ENCODE data around the gene COG5.
A peak's percentile ranks its signal among the peaks of the same experiment; 100 is the strongest.

The COG5 gene

GRCh38 chr7:107181172-107181571, 382.5 kb downstream of the COG5 start:
- no peak for DNase-seq (ENCODE audit: low spot score)

DNA sequence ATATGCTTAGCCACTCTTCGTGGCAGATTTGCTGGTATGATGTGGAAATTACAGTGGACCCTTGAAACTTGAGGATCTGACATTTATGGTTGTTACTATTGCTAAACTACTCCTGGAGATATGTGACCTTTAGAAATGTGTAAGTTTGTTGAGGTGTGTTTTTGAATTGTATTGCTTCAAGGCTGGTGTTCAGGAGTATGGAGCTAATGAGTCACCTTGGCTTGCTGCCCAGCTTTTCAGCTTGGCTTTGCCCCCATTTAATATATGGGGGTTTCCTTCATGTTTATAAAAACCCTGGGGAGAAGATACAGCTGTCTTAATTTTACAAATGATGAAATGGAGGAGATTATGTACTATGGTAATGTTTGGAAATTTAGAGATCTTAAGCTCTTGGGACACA, 383.3 kb downstream of the COG5 start:
- peak; percentile 29 for DNase-seq (ENCODE audit: low spot score)

- DNase-seq (ENCODE audit: low spot score): no peak
Measured at GRCh38 chr7:107179326-107180164, 384.2 kb downstream of the COG5 start.

- DNase-seq (ENCODE audit: low spot score): no peak
Measured at GRCh38 chr7:107173691-107174406, 389.9 kb downstream of the COG5 start.

- DNase-seq (ENCODE audit: low spot score): no peak
Measured at GRCh38 chr7:107173191-107173590, 390.5 kb downstream of the COG5 start.

DNA sequence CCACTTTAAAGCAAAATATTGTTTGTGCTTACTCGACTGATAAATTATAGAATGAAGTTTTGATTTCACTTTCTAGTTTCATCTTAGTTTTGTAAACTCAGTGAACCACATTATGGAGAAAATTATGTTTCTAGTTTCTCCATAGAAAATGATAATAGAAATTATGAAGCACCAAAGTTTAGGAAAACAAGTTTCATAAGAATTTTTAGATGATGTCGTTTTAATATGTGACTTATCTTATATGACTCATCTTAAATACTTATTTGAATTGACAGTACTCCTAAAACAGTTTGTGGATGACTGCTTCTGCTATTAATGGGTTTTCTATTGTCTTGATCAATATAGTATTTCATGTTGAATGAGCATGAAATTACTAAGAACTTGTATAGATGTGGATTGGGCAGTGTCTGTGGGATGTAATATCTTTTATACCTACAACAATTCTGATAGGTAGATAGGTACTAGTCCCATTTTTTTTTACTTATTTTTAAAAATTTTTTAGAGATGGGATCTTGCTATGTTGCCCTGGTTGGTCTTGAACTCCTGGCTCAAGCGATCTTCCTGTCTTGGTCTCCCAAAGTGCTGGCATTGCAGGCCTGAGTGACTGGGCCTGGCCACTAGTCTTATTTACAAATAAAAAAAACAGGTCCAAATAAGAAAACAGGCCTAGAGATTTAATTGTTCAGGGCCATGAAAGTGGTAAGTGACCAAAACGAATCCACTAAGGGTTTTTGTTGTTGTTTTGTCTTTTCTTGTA, 391.3 kb downstream of the COG5 start:
- no peak for DNase-seq (ENCODE audit: low spot score)

- DNase-seq (ENCODE audit: low spot score): no peak
Measured at GRCh38 chr7:107171496-107171895, 392.2 kb downstream of the COG5 start.

DNA sequence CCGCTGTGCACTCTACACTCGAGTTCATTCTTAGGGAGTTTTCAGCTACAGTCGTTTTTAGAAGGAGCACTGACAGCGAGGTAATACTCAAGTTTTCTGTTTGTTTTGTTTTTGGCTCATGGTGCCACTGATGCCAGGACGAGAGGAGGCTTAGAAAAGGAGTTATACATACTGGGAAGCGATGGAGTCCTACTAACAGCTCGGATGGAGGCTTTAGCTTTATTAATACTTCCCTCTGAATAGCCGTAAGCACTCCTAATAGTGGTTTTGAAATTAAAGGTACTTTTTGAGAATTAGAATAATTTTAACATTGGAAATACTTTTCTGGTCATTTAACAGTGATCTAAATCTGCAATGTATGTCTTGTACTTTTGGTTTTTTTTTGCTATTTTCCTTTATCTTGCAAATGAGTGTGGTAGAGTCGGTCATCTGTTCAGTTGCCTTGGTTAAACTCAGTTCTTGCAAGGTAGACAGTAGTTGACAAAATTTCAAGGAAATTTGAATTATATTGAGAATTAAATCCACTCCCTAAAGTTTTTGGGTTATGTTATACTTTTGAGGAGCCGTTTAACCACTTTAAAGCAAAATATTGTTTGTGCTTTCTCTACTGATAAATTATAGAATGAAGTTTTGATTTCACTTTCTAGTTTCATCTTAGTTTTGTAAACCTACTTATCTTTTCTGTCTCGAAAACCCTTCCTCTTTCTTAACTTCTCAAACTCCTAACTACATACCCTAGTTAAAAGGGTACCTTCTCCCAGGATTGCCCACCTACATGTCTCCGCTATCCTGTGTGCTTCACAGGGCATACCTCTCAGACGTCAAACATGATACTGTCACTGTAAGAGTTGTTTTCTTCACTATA, 393.4 kb downstream of the COG5 start:
- no peak for DNase-seq (ENCODE audit: low spot score)

- peak; percentile 77 for DNase-seq (ENCODE audit: low spot score)
Measured at GRCh38 chr7:107169120-107170050, 394.3 kb downstream of the COG5 start.

- DNase-seq (ENCODE audit: low spot score): peak; percentile 99
Measured at GRCh38 chr7:107168233-107169119, 395.2 kb downstream of the COG5 start, which contains the start of gene HBP1. Gene HBP1, plus strand, starts transcription at chr7:107169003. Its CDS starts 10,891 bp downstream, at chr7:107179894.

DNA sequence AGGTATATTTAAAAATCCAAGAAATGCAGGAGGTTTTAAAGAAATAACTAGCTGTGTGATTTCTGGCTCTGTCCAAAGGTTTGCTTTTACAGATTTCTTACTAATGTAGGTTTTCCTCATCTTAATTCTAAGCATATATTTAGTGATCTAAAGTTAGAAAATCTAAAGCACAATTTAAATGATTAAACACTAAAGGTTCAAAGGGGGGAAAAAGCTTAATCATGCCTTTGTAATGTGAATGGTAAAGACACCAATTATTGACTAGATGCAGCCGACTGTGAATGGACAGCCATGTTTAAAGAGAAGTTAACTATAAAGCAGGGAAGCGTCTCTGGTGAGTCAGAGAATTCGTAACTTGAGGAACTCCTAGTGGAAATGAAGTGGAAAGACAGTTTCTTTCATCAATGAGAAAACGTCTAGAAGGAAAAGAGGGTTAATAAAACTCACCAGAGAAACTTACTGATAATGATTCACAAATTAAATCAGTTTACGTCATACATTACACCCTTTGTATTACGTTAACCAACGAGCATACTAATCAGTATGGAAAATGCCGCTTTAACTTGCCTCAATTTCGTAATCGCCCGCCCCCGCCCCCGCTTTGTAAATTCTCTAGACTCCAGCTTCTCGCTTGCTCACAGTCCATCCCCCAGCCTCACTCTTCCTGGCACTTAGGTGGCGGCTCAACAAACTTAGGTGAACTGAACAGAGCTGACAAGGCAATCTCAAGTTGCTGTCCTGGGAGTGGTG, 396.1 kb downstream of the COG5 start:
- peak; percentile 39 for DNase-seq (ENCODE audit: low spot score)

DNA sequence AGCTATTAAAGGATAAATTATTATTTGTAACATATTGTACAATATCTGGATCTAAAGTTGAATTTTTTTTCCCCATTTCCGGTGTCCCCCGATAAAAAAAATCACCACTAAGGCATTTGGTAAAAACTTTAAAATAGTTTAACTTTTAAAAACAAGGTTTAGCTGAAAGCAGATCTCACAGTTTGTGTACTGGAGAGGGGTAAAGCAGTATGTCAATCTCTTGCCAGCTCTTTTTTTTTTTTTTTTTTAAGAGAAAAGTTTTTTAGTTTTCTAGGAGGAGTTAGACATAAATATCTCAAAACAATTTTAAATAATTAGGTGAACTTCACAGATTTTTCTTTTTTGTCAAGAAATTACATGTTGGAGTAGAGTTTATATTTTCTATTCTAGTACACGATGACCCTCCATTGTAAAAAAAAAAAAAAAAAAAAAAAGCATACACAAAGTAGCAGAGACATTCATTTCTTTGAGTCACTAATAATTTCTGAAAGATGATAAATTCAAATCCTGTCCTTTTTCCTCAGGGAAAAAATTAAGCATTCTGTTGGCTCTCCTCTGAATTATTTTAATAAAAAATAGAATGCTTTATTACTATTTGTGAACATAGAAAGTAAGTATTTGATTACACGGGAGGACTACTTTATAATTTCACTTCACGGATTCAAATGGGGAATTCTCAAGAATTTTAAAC, 396.8 kb downstream of the COG5 start:
- no peak for DNase-seq (ENCODE audit: low spot score)

DNA sequence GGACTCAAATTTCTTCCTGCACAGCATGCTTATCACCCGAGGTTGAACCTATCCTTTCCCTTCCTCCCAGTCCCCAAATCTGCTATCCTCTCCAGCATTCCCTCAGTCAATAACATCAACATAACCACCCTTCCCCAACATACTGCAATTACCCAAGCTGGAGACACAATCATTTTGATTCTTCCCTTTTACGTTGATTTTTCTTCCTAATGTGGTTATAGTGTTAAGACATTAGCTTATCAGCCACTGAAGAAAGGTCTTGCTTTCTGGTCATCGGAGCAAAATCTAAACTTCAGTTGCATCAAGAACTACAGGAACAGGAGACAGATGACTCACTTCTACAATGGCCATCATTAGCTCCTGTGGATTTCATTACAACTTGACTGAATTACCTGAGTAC, 398.4 kb downstream of the COG5 start:
- DNase-seq (ENCODE audit: low spot score): no peak

DNA sequence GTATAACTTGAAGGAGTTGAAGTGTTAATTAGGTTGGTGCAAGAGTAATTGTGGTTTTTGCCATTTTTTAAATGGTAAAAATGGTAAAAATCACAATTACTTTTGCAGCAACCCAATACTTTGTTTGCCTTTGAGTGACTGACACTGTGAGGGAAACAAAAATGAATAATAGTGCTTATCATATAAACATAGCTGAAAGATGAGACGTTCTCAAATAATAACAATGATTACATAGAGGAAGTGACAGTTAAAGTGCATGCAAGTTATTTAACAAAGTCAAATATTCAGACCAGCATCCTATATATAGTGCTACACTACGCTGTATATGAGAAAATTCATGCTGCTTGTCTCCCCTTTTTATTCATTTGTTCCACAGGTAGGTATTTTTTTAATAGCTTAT, 399.6 kb downstream of the COG5 start:
- DNase-seq (ENCODE audit: low spot score): no peak

- no peak for DNase-seq (ENCODE audit: low spot score)
Measured at GRCh38 chr7:107162475-107162874, 401.2 kb downstream of the COG5 start.

DNA sequence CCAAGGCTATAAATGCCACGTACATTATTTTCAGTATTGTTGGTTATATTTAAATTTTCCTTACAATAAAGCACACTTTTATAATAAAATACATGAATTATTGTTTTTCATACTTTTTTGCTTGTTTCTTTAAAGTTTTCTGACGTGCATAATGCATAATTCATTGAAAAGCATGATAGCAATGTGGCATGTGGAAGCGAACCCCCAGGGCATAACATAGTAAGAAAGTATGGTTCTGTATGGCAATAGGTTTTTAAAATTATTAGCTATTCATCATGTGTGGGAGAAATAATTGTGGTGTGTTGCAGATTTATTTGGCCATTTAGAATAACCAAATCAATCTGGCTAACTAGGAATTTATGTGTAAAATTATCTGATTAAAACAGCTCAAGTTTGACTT, 402.3 kb downstream of the COG5 start:
- no peak for DNase-seq (ENCODE audit: low spot score)

GRCh38 chr7:107160389-107160788, 403.3 kb downstream of the COG5 start:
- no peak for DNase-seq (ENCODE audit: low spot score)

DNA sequence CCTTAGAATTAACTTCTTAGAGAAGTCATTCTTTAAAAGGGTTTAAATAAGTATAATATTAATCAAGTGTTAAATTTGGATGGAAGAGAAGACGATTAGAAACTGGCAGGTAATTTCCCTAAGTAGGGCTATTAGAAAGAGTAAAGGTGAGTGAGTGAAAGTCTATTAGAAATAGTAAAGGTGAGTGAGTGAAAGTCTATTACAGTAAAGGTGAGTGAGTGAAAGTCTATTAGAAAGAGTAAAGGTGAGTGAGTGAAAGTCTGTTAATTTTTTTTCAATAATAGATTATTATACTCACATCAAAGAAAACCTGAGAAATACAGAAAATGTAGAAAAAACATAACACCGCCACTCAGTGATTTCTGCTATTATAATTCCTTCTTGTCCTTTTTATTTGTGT, 405.7 kb downstream of the COG5 start:
- no peak for DNase-seq (ENCODE audit: low spot score)

All from CD4-positive, alpha-beta T cell treated with Interleukin-6 at 100 ng/mL for 8 hours (primary cell).